Esophagus squamous epithelium (tissue), 4 donors: Measurements from ENCODE around the gene CHN2.

Source experiments
- CTCF ChIP-seq, 6 experiments: fragments of 450-650 bp in 4 of 6; fragments of 200-600 bp in 2 of 6; sonication (generic) in 2 of 6; IDR thresholded peaks; one replicate each; pipeline ENCODE4 v1.5.1; 2016 to 2019; ENCODE audit warnings: antibody characterized with exemption in 6 of 6, mild to moderate bottlenecking in 4 of 6, moderate library complexity in 4 of 6
- POLR2A ChIP-seq, 4 donors: fragments of 450-650 bp; IDR thresholded peaks; one replicate each; pipeline ENCODE4 v1.6.1; 2017; ENCODE audit warnings: antibody characterized with exemption in 4 of 4, mild to moderate bottlenecking in 4 of 4, moderate library complexity in 3 of 4

GRCh38 chr7:29314148-29314547 lies 119.6 kb downstream of the CHN2 start:
- no peak for TF ChIP-seq CTCF (IDR thresholded peaks at IDR 0.05)
- TF ChIP-seq POLR2A (IDR thresholded peaks at IDR 0.05), result no peak
